HG03066 (cell line): Measurements from ENCODE around the gene GSDME.

Experiments
- ATAC-seq: cut with Tn5 transposase; IDR thresholded peaks from one replicate; pipeline ENCODE4 v1.9.1; 2021; ENCODE audit warnings: low read depth; ENCODE audit not compliant: unreplicated experiment

Gene GSDME

GRCh38 chr7:24660546-24660945 lies 96.7 kb downstream of the GSDME start:
- ATAC-seq, result no peak

- peak; percentile 82 for ATAC-seq
These were observed 97.8 kb downstream of the GSDME start for GRCh38 chr7:24659505-24659904.

GRCh38 chr7:24657980-24658379 lies 99.3 kb downstream of the GSDME start:
- no peak for ATAC-seq

- no peak for ATAC-seq
These were observed 100.7 kb downstream of the GSDME start for GRCh38 chr7:24656608-24657007.

- no peak for ATAC-seq
These were observed 103.0 kb downstream of the GSDME start for GRCh38 chr7:24654305-24654704.

- ATAC-seq, result no peak
These were observed 103.8 kb downstream of the GSDME start for GRCh38 chr7:24653316-24654085.

GRCh38 chr7:24652251-24652939 lies 104.9 kb downstream of the GSDME start:
- ATAC-seq, result no peak
